Activated CD4-positive, alpha-beta T cell treated with anti-CD3 and anti-CD28 coated beads for 36 hours (primary cell): ENCODE results near the gene MINDY4. TPM values are rescaled to one million over a fixed set of nuclear protein-coding genes. Genes with fewer than 3 reads are reported as not detected.
"Not testable (repeated sequence)": the region's sequence is repeated elsewhere in the genome, so short reads cannot be mapped to it uniquely, and the experiment has no call there.

Experiments
- ATAC-seq: fragments of 200-7000 bp; cut with Tn5 transposase; one replicate; pipeline ENCODE4 v1.10.0; 2021; ENCODE audit warnings: mild to moderate bottlenecking, moderate library complexity
- CTCF ChIA-PET: fragments of 350-600 bp; sonication (Branson Sonifier 250); formaldehyde crosslinking; loops from one replicate; lab custom pipeline; 2021; ENCODE audit warnings: antibody characterized with exemption; lab: Charles Lee
- POLR2A ChIA-PET: fragments of 350-600 bp; sonication (Branson Sonifier 250); formaldehyde crosslinking; loops from one replicate; lab custom pipeline; 2021; ENCODE audit warnings: antibody characterized with exemption, inconsistent platforms; lab: Charles Lee
- DNase-seq: peaks from one replicate; pipeline ENCODE4 v3.0.0-alpha.2; 2020
- H3K27ac Mint-ChIP-seq: one replicate; pipeline ENCODE4 v1.8.0; 2021; ENCODE audit warnings: mixed read lengths
- H3K27me3 Mint-ChIP-seq: one replicate; pipeline ENCODE4 v1.8.0; 2021; ENCODE audit warnings: mixed read lengths
- H3K36me3 Mint-ChIP-seq: one replicate; pipeline ENCODE4 v1.8.0; 2021; ENCODE audit warnings: low read depth, mixed read lengths
- H3K4me1 Mint-ChIP-seq: one replicate; pipeline ENCODE4 v1.8.0; 2021; ENCODE audit warnings: mixed read lengths
- H3K4me3 Mint-ChIP-seq: one replicate; pipeline ENCODE4 v1.8.0; 2021; ENCODE audit warnings: mild to moderate bottlenecking, moderate library complexity, mixed read lengths
- H3K9me3 Mint-ChIP-seq: one replicate; pipeline ENCODE4 v1.8.0; 2021; ENCODE audit warnings: low read depth, mixed read lengths
- intact Hi-C, 2 experiments: fragments of 100-400 bp; cut with DNase I in 1 of 2; cut with micrococcal nuclease in 1 of 2; formaldehyde crosslinking; loops; one replicate each; pipeline versions ENCODE4 v1.14.2 to v1.15.1; 2022 to 2024; cut with DNase I, micrococcal nuclease
- total RNA-seq, 2 experiments: library from RNA; stranded (reverse); gene quantifications; one replicate each; pipeline ENCODE4 v1.2.3, GENCODE V29; 2021

The MINDY4 gene
- total RNA-seq, 2 experiments from 2014 or later: 1.4 to 1.7 TPM

DNA sequence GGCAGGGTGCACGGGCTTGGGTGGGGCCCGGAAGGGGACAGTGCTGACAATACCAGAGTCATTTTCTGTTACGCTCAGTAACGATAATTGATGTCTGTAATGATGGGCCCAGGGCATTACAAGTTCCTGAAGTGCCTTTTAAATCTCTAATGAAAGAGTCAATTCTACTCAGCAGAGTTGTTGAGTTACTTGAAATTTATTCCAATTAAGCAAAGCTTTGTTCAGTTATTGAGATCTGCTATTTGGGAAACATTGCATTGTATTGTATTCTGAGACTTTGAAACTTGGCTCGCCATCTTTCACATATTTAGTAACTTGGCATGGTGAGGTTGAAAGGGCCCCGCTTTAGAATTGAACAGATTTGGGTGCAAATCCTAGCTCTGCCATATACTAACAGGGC is 34.7 kb downstream of the MINDY4 start:
- ATAC-seq: no peak

DNA sequence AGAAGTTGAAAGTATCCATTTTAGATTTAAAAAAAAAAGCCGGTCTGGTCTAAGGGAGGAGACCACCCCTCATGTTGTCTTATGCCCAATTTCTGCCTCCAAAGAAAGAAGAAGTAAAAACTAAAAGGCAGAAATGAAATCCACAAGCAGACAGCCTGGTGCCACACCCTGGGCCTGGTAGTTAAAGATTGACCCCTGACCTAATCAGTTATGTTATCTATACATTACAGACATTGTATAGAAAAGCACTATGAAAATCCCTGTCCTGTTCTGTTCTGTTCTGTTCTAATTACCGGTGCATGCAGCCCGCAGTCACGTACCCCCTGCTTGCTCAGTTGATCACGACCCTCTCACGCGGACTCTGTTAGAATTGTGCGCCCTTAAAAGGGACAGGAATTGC is 36.3 kb downstream of the MINDY4 start:
- H3K27ac Mint-ChIP-seq, H3K9me3 Mint-ChIP-seq, intact Hi-C loops, H3K36me3 Mint-ChIP-seq, CTCF ChIA-PET, H3K4me1 Mint-ChIP-seq, ATAC-seq, DNase-seq, H3K4me3 Mint-ChIP-seq, H3K27me3 Mint-ChIP-seq, POLR2A ChIA-PET: not testable (repeated sequence)

More for the DNA sequence above, 34.7 kb downstream of the MINDY4 start:
- H3K4me3 Mint-ChIP-seq: no peak overlapping the region
- no peak for DNase-seq
- H3K27me3 Mint-ChIP-seq: no peaks in the 10 kb centered on the region
- H3K36me3 Mint-ChIP-seq: no peaks in the 10 kb centered on the region
- no peaks in the 10 kb centered on the region for H3K9me3 Mint-ChIP-seq
- intact Hi-C loops: no loop called here
- no peaks in the 10 kb centered on the region for H3K4me1 Mint-ChIP-seq
- no peak overlapping the region for H3K27ac Mint-ChIP-seq
- ChIA-PET CTCF (interaction anchor here (1.4 kb wide), 1 partner anchor 9 kb away, joined by 4 read pairs; no protein-coding TSS in a partner anchor), POLR2A (no interaction called here)

DNA sequence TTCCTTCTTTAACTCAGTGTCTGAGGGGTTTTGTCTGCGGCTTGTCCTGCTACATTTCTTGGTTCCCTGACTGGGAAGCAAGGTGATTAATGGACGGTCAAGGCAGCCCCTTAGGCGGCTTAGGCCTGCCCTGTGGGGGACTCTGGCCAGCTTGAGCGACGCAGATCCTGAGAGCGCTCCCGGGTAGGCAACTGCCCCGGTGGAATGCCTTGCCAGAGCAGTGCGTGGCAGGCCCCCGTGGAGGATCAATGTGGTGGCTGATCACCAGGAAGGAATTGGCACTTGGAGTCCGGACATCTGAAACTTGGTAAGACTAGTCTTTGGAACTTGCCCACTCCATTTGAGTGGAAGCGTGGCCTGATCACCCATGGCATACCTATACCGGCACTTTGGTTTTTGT is 36.7 kb downstream of the MINDY4 start:
- intact Hi-C loops, H3K4me1 Mint-ChIP-seq, H3K4me3 Mint-ChIP-seq, H3K27ac Mint-ChIP-seq, H3K36me3 Mint-ChIP-seq, H3K9me3 Mint-ChIP-seq, ATAC-seq, POLR2A ChIA-PET, CTCF ChIA-PET, DNase-seq, H3K27me3 Mint-ChIP-seq: not testable (repeated sequence)

DNA sequence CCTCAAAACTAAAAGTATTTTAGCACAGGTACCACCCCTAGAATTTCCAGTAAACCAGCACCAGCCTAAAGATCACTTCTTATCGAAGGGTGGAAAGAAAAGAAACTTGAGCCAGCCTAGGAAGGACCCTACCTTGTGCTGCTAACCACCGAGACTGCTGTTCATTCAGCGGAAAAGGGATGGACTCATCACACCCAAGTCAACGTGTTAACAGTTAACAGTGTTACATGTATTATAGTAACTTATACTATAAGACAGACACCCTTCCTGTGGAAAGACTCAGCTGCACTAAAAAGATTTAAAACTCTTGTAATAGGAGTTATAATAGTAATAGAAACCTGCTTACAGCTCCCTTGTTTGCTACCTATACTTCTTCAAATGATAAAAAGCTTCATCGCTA is 39.8 kb downstream of the MINDY4 start:
- CTCF ChIA-PET: interaction anchor here (1.3 kb wide), 1 partner anchor 323 kb away, joined by 3 read pairs; no protein-coding TSS in a partner anchor
- no peak overlapping the region for H3K4me3 Mint-ChIP-seq
- no peaks in the 10 kb centered on the region for H3K36me3 Mint-ChIP-seq

DNA sequence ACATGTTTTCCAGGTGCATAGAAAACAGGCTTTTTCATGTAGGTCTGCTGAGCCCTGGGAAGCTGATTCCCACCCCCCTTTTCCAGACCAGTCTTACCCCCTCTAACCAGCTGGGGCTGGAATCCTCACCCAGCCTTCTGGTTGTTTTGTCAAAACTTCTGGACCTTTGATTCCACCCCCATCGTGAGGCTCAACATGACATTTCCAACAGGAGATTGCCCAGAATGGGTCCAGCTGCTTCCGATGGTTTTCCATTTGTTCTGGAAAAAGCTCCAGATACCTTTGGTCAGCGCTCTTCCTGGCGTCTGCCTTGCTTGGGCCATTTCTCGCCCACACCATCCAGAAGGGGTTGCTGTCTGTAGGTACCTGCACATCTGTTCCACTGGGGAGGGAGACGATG is 41.5 kb downstream of the MINDY4 start:
- DNase-seq: no peak
- Mint-ChIP-seq H3K4me3 (no peak overlapping the region), H3K36me3 (no peaks in the 10 kb centered on the region), H3K27ac (no peak overlapping the region), H3K27me3 (no peaks in the 10 kb centered on the region), H3K9me3 (no peaks in the 10 kb centered on the region), H3K4me1 (no peaks in the 10 kb centered on the region)
- ChIA-PET CTCF (interaction anchor here (0.7 kb wide), 2 partner anchors 81 to 249 kb away, joined by 3 read pairs; no protein-coding TSS in a partner anchor), POLR2A (no interaction called here)
- ATAC-seq: no peak
- intact Hi-C loops: no loop called here

More for the DNA sequence above, 39.8 kb downstream of the MINDY4 start:
- Mint-ChIP-seq H3K9me3 (no peaks in the 10 kb centered on the region), H3K27ac (no peak overlapping the region), H3K27me3 (no peaks in the 10 kb centered on the region), H3K4me1 (no peaks in the 10 kb centered on the region)
- no peak for ATAC-seq
- no peak for DNase-seq
- POLR2A ChIA-PET: no interaction called here
- intact Hi-C loops: no loop called here

DNA sequence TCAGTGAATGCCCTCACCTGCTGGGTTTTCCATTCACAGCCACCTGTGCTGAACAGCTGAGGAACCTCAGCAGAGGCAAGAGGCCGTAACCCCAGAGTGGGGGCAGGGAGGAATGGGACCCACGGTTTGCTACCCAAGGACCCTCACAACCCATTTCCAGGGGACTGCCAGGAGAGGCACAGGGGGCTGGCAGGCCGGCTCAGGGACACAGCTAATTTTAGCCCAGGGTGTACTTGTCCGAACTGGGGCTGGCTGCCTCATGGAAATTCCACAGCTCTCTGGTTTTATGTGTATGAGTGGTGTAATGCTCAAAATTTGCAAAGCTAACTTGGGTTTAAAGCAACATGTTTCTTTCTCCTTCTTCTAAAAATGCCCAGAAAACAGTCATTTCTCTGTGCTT is 42.2 kb downstream of the MINDY4 start:
- POLR2A ChIA-PET: no interaction called here
- H3K36me3 Mint-ChIP-seq: no peaks in the 10 kb centered on the region
- H3K9me3 Mint-ChIP-seq: no peaks in the 10 kb centered on the region
- H3K27me3 Mint-ChIP-seq: no peaks in the 10 kb centered on the region
- H3K4me1 Mint-ChIP-seq: no peaks in the 10 kb centered on the region
- DNase-seq (no peak), ATAC-seq (no peak)
- no peak overlapping the region for H3K27ac Mint-ChIP-seq
- CTCF ChIA-PET: interaction anchor here (0.6 kb wide), 1 partner anchor 10 kb away, joined by 4 read pairs; no protein-coding TSS in a partner anchor
- no peak overlapping the region for H3K4me3 Mint-ChIP-seq
- intact Hi-C loops: no loop called here

DNA sequence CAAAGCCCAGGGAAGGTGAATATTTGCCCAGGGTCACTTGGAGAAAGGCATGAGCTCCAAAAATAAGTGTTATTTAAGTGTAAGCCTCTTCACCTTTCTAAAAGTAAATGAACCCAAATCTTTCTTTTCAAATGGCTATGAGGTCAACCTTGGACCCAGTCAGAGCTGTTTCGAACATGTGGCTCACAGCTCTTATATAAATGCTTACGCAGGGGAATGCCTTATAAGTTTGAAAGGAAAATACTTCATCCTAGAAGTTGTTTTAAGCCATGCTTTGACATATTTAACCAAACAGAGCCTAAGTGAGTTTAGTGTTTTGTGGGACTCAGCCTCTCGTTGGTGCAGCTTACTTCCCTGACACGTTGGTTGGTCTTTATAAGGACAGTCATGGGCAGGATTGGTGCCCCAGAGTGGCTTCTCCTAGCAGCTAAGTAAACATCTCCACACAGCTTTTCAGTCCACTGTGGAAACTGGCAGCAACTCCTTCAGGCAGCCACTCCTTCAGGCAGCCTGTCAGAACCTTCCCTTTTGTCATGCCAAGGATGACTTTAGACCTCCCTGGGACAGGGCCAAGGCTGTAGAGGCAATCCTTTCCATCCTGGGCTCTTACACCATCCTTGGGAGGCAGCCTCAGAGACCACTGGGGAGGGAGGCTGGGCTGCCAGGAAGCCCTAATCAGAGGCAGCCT is 43.6 kb downstream of the MINDY4 start:
- DNase-seq: no peak
- no peak for ATAC-seq
- H3K27ac Mint-ChIP-seq: no peak overlapping the region
- ChIA-PET CTCF (interaction anchor here (1.1 kb wide), 1 partner anchor 161 kb away, joined by 6 read pairs; no protein-coding TSS in a partner anchor), POLR2A (no interaction called here)
- H3K27me3 Mint-ChIP-seq: no peaks in the 10 kb centered on the region
- H3K4me3 Mint-ChIP-seq: no peak overlapping the region
- H3K36me3 Mint-ChIP-seq: no peaks in the 10 kb centered on the region
- no peaks in the 10 kb centered on the region for H3K4me1 Mint-ChIP-seq
- H3K9me3 Mint-ChIP-seq: no peaks in the 10 kb centered on the region
- intact Hi-C loops: no loop called here

DNA sequence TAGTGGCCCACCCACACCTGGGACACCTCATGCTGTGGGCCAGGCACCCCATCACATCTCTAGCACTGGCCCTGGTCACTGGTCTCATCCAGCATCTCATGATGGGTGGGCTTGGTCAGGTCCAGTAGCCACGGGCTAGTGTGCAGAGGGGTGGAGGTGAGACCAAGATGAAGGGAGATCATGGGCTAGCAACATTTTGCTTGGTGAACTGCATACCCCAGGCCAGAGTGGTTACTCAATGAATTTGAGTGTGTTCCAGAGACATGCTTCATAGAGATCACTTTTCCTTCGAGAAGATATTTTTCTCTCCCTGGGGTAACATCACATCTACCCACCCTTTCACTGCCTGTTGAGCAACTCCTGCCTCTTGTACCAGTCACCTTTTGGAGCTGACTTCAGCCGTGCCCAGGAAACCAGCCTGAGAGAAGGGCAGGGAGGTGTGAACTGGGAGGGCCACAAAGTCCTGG is 44.2 kb downstream of the MINDY4 start:
- ATAC-seq (no peak), DNase-seq (no peak)
- no peak overlapping the region for H3K4me3 Mint-ChIP-seq
- CTCF ChIA-PET: no interaction called here
- POLR2A ChIA-PET: no interaction called here
- no peaks in the 10 kb centered on the region for H3K27me3 Mint-ChIP-seq
- no peak overlapping the region for H3K27ac Mint-ChIP-seq
- intact Hi-C loops: no loop called here
- no peaks in the 10 kb centered on the region for H3K9me3 Mint-ChIP-seq
- no peaks in the 10 kb centered on the region for H3K4me1 Mint-ChIP-seq
- H3K36me3 Mint-ChIP-seq: no peaks in the 10 kb centered on the region

DNA sequence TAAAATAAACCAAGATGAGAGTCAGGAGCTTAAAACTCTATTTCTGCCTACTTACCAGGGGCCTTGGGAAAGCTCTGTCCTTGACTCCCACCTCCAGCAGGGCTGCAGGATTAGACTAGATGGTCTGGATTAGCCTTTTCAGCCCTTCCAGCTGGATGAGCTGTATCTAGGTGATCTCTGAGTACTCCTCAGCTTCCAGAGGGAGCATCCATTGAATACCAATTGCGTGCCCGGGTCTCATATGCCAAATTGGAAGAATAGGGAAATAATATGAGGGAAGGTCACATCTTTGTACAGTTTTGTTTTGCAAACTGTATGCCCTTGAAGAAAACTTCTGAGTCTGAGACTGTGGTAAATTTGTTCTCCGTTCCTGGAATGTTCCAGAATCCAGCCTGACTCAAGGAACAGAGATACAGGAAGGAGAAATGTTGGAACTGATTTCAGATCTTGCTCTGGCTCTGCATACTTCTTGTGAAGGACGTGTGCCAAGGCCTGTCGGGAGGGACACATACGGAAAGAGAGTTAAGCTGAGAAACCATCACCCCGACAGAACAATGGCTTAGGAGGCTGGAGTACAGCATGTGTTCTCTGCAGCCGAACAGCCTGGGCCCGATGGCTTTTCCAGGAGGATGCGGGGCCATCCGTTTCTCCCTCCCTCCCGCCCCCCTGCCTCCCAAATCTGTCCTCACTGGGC is 44.9 kb downstream of the MINDY4 start:
- CTCF ChIA-PET: no interaction called here
- H3K4me1 Mint-ChIP-seq: no peaks in the 10 kb centered on the region

DNA sequence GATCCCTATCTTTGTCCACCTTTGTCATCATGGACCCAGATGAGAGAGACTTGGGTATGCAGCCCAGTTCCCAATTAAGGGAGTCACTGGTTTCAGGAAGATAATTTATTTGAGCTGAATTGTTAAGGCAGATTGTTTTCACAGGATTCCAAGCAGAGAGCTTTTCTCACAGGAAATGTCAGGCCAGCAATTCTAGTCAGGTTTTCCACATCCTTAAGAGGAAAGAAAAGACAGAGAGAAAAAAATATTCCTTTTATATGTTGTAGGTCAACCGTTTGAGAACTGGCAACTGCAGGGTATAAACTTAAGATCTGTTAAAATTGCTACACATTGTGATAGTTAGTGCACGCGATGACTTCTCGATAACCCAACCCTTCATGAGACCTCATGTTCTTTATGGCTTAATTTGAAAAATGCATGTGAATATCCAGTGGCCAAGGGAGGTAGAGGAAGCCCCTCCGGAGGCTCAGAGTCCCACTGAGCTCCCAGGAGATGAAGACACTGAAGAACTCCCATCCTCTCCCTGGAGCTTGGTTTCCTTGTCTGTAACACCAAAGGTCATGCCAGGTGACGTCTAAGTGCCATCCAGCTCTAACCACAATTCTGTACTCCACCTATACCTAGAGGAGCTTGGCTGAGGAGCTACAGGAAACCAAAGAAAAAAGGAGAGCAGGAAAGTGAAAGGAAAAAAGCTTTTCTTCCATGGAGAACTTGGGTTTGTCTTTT is 45.6 kb downstream of the MINDY4 start:
- H3K36me3 Mint-ChIP-seq: no peaks in the 10 kb centered on the region
- H3K27ac Mint-ChIP-seq: no peak overlapping the region
- intact Hi-C loops: no loop called here
- H3K27me3 Mint-ChIP-seq: no peaks in the 10 kb centered on the region
- H3K4me3 Mint-ChIP-seq: no peak overlapping the region
- ATAC-seq: no peak
- ChIA-PET CTCF (interaction anchor here (0.7 to 1.1 kb wide), 2 partner anchors 13 to 631 kb away, joined by 3 to 4 read pairs; no protein-coding TSS in a partner anchor), POLR2A (no interaction called here)
- H3K9me3 Mint-ChIP-seq: no peaks in the 10 kb centered on the region
- H3K4me1 Mint-ChIP-seq: no peaks in the 10 kb centered on the region
- no peak for DNase-seq

More for the DNA sequence above, 44.9 kb downstream of the MINDY4 start:
- Mint-ChIP-seq H3K36me3 (no peaks in the 10 kb centered on the region), H3K4me3 (no peak overlapping the region), H3K27me3 (no peaks in the 10 kb centered on the region), H3K27ac (no peak overlapping the region), H3K9me3 (no peaks in the 10 kb centered on the region)
- ATAC-seq (no peak), DNase-seq (no peak)
- intact Hi-C loops: no loop called here
- POLR2A ChIA-PET: no interaction called here

DNA sequence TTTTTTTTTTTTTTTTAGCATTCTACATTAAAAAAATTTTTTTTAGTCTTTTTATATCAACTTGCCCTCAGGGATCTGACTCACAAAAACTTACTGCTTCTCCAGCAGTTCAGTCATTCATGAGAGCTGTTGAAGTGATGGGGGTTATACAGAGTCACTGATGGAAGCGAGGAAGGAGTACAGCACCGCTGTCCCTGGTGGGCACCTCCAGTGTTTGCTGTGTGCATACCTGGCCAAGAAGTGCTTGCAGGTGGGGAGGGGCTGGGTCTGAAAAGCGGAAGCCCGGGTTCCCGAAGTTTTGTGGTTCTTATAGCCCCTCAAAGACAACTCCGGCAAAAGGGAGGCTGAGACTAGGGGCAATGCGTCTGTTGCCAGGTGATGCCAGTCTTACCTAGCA is 46.2 kb downstream of the MINDY4 start:
- Mint-ChIP-seq H3K4me3 (no peak overlapping the region), H3K9me3 (no peaks in the 10 kb centered on the region), H3K36me3 (no peaks in the 10 kb centered on the region), H3K27ac (no peak overlapping the region), H3K4me1 (no peaks in the 10 kb centered on the region), H3K27me3 (no peaks in the 10 kb centered on the region)
- intact Hi-C loops: no loop called here
- ATAC-seq: no peak
- ChIA-PET CTCF (interaction anchor here (0.7 to 1.1 kb wide), 2 partner anchors 14 to 631 kb away, joined by 3 to 4 read pairs; no protein-coding TSS in a partner anchor), POLR2A (no interaction called here)
- no peak for DNase-seq
